SKM-1 (cell line): ENCODE data around the gene PLCG2.
A peak's percentile ranks its signal among the peaks of the same experiment; 100 is the strongest.
"Not testable (repeated sequence)": the region's sequence is repeated elsewhere in the genome, so short reads cannot be mapped to it uniquely, and the experiment has no call there.

Experiments
- DNase-seq: peaks from one replicate; lab custom pipeline; 2025; ENCODE audit not compliant: unreplicated experiment; lab: John Stamatoyannopoulos, UW

Gene PLCG2

DNA sequence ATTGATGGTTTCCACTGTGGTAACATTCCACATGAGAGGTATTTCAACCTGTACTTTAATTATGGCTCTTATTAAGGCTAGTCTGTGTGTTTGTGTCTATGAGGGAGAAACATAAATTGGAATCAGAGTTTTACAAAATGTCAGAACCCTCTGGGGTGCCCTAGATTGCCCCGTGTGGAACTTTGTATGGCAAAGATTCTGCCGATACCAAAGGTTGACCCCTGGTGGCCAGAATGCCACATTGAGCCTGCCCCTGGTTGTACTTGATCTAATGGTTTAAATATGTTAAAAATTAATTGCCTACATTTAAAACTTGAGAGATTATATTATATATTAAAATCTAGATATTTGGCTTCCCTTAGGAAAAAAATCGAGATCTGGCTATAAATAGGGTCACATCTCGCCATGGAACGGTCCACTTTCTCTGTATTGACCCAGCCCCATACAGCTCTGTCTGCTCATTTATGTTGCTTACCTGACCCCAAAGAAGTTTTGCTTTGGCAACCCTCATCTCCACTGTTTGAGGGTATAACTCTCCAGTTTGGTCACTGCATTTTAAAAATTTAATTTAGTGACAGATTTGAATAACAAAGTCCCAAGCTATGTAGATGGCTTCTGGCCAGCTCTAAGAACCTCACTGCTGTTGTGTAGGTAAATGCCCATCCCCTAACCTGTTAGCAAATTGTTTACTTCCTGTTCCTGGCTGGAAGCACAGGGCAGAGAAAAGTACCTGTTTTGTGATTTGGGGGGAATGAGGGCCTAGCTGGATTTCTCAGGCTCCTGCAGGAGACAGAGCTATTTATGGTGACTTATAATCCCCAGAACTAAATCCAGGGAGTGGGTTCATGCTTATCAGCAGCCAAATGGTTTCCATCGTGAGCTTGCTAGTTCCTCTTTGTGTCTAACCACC is 95.0 kb downstream of the PLCG2 start:
- DNase-seq, result peak; percentile 37

DNA sequence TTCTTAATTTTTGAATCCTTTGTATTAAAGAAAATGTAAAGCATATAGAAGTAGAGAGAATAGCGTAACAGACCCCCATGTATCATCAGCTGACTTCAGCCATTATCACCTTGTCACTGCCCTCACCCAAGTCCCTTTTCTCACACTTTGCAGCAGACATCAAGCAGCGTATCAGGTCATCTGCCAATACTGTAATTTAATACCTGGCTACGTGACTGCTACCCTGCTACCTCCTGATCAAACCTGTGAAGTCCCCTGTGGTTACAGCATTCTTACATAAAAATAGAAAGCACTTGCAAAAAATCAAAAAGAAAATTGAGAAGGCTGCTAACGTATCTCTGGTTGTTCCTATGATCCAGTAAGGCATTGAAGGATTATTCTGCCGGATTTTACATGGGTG is 96.4 kb downstream of the PLCG2 start:
- no peak for DNase-seq

- no peak for DNase-seq
Measured at GRCh38 chr16:81876273-81876900, 97.3 kb downstream of the PLCG2 start.

DNA sequence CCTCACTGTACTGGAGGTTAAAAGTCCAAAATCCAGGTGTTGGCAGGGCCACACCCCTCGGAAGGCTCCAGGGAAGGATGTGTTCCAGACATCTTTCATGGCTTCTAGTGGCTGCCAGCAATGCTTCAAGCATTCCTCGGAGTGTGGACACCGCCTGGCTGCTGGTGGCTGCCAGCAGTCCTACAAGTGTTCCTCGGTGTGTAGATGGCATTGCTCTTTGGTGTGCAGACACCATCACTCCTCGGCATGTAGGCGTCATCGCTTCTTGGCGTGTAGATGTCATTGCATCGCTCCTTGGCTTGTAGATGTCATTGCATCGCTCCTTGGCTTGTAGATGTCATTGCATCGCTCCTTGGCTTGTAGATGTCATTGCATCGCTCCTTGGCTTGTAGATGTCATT is 98.4 kb downstream of the PLCG2 start:
- not testable (repeated sequence) for DNase-seq

- DNase-seq, result no peak
Measured at GRCh38 chr16:81878529-81878928, 99.4 kb downstream of the PLCG2 start.

DNA sequence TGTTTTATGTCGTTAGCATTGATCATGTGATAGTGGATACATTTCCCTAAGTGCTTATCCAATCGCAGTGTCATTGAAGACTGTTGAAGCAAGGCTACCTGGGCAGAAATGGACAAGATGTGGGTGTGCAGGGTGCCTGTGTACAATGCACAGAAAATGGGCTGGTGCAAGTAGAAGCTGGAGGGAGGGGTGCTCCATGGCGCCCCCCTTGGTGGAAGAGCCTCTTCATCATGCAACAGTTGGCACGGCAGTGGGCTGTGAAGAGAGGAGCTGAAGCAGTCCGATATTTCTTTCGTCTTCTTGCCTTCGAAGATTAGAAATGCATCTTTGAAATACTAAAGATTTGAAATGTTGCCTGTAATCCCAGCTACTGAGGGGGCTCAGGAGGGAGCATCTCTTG is 100.5 kb downstream of the PLCG2 start:
- no peak for DNase-seq

- DNase-seq, result no peak
Measured at GRCh38 chr16:81880816-81881215, 101.7 kb downstream of the PLCG2 start.

- no peak for DNase-seq
Measured at GRCh38 chr16:81881228-81881627, 102.1 kb downstream of the PLCG2 start.

DNA sequence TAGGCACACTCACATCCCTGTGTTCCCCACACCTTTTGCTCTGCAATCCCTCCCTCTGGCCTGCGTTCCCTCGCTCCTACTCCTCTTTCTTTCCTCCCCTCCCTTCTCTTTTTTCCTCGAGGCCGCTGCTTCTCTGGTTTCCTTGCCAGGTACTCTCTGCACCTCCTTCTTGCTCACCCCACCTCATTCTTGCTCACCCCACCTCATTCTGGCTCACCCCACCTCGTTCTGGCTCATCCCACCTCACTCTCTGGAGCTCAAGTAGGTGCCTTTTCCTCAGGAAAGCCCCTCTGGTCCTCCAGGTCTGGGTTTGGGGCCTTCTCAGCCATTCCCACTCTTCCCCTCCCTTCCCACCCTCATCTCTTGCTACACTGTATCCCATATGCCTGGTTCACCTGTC is 103.5 kb downstream of the PLCG2 start:
- no peak for DNase-seq

- no peak for DNase-seq
Measured at GRCh38 chr16:81883235-81883634, 104.1 kb downstream of the PLCG2 start.

DNA sequence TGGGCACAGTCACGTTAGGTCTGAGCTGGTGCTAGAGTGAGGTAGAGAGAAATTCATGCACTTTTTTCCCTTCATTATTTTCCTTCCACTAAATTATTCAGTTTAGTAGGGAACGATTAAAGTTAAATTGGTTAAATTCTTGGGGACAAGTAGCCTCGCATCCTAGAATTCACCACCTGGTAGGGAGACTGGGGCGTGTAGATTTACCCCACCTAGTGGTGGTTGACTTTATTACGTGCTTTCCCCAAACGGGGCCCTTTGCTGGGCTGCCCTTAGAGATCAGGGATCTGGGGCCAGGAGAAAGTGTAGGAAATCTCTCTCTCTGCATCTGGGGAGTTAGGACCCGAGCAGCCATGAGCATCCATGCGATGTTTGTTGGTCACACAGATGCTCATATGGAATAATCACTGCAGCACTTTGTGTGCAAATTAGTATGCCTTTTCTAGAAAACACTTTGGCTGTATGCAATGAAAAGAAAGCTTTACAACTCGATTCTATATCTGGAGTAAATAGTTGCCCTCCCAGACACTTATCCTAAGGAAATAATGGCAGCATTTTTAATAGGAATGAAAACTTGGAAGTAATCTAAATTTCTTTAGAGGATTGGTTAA is 107.0 kb downstream of the PLCG2 start:
- DNase-seq, result no peak

GRCh38 chr16:81888520-81889394 is 109.7 kb downstream of the PLCG2 start:
- DNase-seq, result no peak

- no peak for DNase-seq
Measured at GRCh38 chr16:81891736-81892364, 112.8 kb downstream of the PLCG2 start.

DNA sequence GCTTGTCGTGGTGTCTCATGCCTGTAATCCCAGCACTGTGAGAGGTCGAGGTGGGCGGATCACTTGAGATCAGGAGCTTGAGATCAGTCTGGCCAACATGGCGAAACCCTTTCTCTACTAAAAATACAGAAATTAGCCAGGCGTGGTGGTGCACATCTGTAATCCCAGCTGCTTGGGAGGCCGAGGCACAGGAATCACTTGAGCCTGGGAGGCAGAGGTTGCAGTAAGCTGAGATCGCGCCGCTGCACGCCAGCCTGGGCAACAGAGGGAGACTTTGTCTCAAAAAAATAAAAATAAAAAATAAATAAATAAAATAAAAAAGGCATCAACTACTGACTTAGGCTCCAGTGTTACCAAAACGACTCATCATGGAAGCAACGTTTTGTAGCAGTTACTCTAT is 115.5 kb downstream of the PLCG2 start:
- no peak for DNase-seq

DNA sequence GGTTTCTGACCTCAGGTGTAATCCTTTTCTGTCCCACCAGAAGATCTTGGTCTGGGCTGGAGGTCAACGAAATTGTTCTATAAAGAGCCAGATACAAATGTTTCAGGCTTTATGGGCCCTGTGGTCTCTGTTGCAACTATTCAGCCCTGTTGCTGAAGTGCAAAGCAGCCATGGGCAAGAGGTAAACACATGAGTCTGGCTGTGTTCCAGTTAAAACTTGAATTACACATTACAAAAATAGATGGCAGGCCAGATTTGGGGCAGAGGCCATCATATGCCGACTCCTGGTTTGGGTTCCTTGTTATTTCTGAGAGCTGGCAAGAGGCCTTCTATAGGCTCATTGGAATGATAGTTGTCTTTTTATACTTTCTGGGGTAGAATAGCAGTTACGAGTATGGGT is 117.8 kb downstream of the PLCG2 start:
- DNase-seq, result no peak

GRCh38 chr16:81899601-81900000 is 120.5 kb downstream of the PLCG2 start:
- DNase-seq, result no peak

GRCh38 chr16:81900014-81900413 is 120.9 kb downstream of the PLCG2 start:
- no peak for DNase-seq

GRCh38 chr16:81900456-81900855 is 121.4 kb downstream of the PLCG2 start:
- no peak for DNase-seq

DNA sequence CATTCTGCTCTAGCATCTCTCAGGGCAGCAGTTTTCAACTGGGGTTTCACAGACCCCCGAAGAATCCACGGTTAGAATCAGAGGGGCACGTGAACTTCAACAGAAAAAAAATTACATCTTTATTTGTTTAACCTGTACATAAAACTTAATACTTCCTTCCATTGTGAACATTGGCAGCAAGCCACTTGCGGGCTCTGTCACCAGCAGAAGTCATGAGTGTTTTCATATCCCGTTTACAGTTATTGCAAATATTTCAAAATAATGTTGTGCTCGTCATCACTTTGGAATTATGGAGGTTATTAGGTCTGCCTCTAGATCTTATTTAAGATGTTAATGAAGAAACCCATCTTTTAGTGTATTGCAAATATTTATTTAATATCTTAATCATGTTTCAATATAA is 122.4 kb downstream of the PLCG2 start:
- DNase-seq, result no peak

- DNase-seq, result no peak
Measured at GRCh38 chr16:81902025-81902424, 122.9 kb downstream of the PLCG2 start.

DNA sequence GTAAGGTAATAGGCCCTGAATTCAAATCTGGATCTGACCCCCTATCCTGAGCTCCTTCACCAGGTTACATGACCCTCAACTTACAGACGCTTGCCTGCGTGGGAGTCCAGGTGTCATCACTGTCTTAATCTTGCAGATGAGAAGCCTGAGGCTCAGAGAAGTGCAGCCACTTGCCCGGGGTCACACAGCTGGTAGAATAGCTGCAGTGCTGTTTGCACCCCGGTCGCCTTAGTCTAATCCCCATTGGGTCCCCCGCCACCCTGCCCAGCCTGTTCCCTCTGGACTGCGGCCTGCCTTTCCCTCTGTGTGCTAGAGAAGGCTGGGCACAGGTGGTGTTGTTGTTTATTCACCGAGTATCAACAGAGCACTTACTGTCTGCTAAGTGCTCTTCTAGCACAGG is 125.2 kb downstream of the PLCG2 start:
- no peak for DNase-seq
